H9 (cell line): ENCODE data around the gene MOB1B. TPM values are rescaled to one million over a fixed set of nuclear protein-coding genes. Genes with fewer than 3 reads are reported as not detected.
"Not testable (repeated sequence)": the region's sequence is repeated elsewhere in the genome, so short reads cannot be mapped to it uniquely, and the experiment has no call there.

Experiments
- DNase-seq: peaks from one replicate; pipeline ENCODE4 v3.0.0-alpha.2; 2017
- H2AFZ ChIP-seq: one replicate; pipeline ENCODE4 v1.6.1; 2013; ENCODE audit warnings: mild to moderate bottlenecking, low read length, control low read depth, moderate library complexity
- H2AK5ac ChIP-seq: 2 replicates; pipeline ENCODE4 v1.6.1; 2013; ENCODE audit warnings: low read length, control low read depth, mixed read lengths; ENCODE audit not compliant: insufficient read length
- H2BK120ac ChIP-seq: one replicate; pipeline ENCODE4 v1.6.1; 2013; ENCODE audit warnings: low read depth, mild to moderate bottlenecking, low read length, control low read depth, inconsistent platforms; ENCODE audit not compliant: poor library complexity, severe bottlenecking
- H2BK12ac ChIP-seq: 2 replicates; pipeline ENCODE4 v1.6.1; 2013; ENCODE audit warnings: low read length, control low read depth, mixed read lengths, low read depth; ENCODE audit not compliant: insufficient read length
- H2BK15ac ChIP-seq: 2 replicates; pipeline ENCODE4 v1.6.1; 2013; ENCODE audit warnings: low read depth, low read length, control low read depth
- H2BK20ac ChIP-seq: one replicate; pipeline ENCODE4 v1.6.1; 2013; ENCODE audit warnings: low read depth, mild to moderate bottlenecking, low read length, control low read depth, inconsistent platforms; ENCODE audit not compliant: poor library complexity, severe bottlenecking
- H2BK5ac ChIP-seq: 2 replicates; pipeline ENCODE4 v1.6.1; 2013; ENCODE audit warnings: low read length, control low read depth, mixed read lengths; ENCODE audit not compliant: insufficient read length
- H3K14ac ChIP-seq: 2 replicates; pipeline ENCODE4 v1.6.1; 2013; ENCODE audit warnings: low read length, control low read depth; ENCODE audit not compliant: insufficient read depth
- H3K18ac ChIP-seq: 2 replicates; pipeline ENCODE4 v1.6.1; 2013; ENCODE audit warnings: low read depth, mild to moderate bottlenecking, mixed read lengths, low read length, control low read depth; ENCODE audit not compliant: insufficient read length
- H3K23ac ChIP-seq: 2 replicates; pipeline ENCODE4 v1.6.1; 2013; ENCODE audit warnings: low read length, control low read depth, mixed read lengths, low read depth; ENCODE audit not compliant: insufficient read length
- H3K23me2 ChIP-seq: 2 replicates; pipeline ENCODE4 v1.6.1; 2013; ENCODE audit warnings: low read depth, mild to moderate bottlenecking, mixed read lengths, low read length, control low read depth; ENCODE audit not compliant: insufficient read length, poor library complexity, severe bottlenecking
- H3K27ac ChIP-seq: 2 replicates; pipeline ENCODE4 v1.5.1; 2013; ENCODE audit warnings: low read length, control low read depth, mixed read lengths, low read depth; ENCODE audit not compliant: insufficient read length
- H3K27me3 ChIP-seq: 2 replicates; pipeline ENCODE4 v1.6.1; 2013; ENCODE audit warnings: low read length, control low read depth, inconsistent platforms; ENCODE audit not compliant: insufficient read depth
- H3K4ac ChIP-seq: 2 replicates; pipeline ENCODE4 v1.6.1; 2013; ENCODE audit warnings: low read depth, mild to moderate bottlenecking, control low read depth, inconsistent platforms, low read length, moderate library complexity
- H3K4me1 ChIP-seq: 2 replicates; pipeline ENCODE4 v1.6.1; 2013; ENCODE audit warnings: low read length, control low read depth, inconsistent platforms; ENCODE audit not compliant: insufficient read depth
- H3K4me2 ChIP-seq: 2 replicates; pipeline ENCODE4 v1.6.1; 2013; ENCODE audit warnings: low read length, control low read depth, mixed read lengths; ENCODE audit not compliant: insufficient read length, insufficient read depth
- H3K56ac ChIP-seq: 2 replicates; pipeline ENCODE4 v1.6.1; 2013; ENCODE audit warnings: low read depth, mild to moderate bottlenecking, mixed read lengths, low read length, control low read depth; ENCODE audit not compliant: insufficient read length
- H3K79me1 ChIP-seq: 2 replicates; pipeline ENCODE4 v1.6.1; 2013; ENCODE audit warnings: low read depth, mild to moderate bottlenecking, moderate library complexity, low read length, control low read depth, inconsistent platforms; ENCODE audit not compliant: insufficient read depth, poor library complexity, severe bottlenecking
- H3K79me2 ChIP-seq: 2 replicates; pipeline ENCODE4 v1.6.1; 2013; ENCODE audit warnings: low read length, control low read depth, inconsistent platforms; ENCODE audit not compliant: insufficient read depth
- H3K9ac ChIP-seq: 2 replicates; pipeline ENCODE4 v1.6.1; 2013; ENCODE audit warnings: low read length, control low read depth, mixed read lengths; ENCODE audit not compliant: insufficient read length; ENCODE audit errors: extremely low read depth
- H3K9me3 ChIP-seq: one replicate; pipeline ENCODE4 v1.6.1; 2013; ENCODE audit warnings: low read depth, low read length, inconsistent platforms; ENCODE audit not compliant: control insufficient read depth
- H3T11ph ChIP-seq: one replicate; pipeline ENCODE4 v1.6.1; 2013; ENCODE audit warnings: mild to moderate bottlenecking, low read length, control low read depth, inconsistent platforms
- H4K20me1 ChIP-seq: one replicate; pipeline ENCODE4 v1.6.1; 2013; ENCODE audit not compliant: control insufficient read depth, insufficient read length, insufficient read depth
- H4K5ac ChIP-seq: 2 replicates; pipeline ENCODE4 v1.6.1; 2013; ENCODE audit warnings: low read depth, mild to moderate bottlenecking, mixed read lengths, low read length, control low read depth; ENCODE audit not compliant: insufficient read length
- H4K8ac ChIP-seq: replicated peaks from 2 replicates; pipeline ENCODE4 v1.6.1; 2013; ENCODE audit warnings: low read length, control low read depth, mixed read lengths, low read depth; ENCODE audit not compliant: insufficient read length
- H4K91ac ChIP-seq: 2 replicates; pipeline ENCODE4 v1.6.1; 2013; ENCODE audit warnings: low read depth, mild to moderate bottlenecking, moderate library complexity, mixed read lengths, low read length, control low read depth; ENCODE audit not compliant: insufficient read length
- H3K27ac Mint-ChIP-seq, 3 experiments: 2 replicates in 2 of 3; 3 replicates in 1 of 3; pipeline ENCODE4 v1.8.0; 2020 to 2021; ENCODE audit warnings: mixed read lengths in 3 of 3, mild to moderate bottlenecking in 1 of 3, moderate library complexity in 1 of 3
- H3K27me3 Mint-ChIP-seq: 2 replicates; pipeline ENCODE4 v1.8.0; 2021; ENCODE audit warnings: low read depth, mild to moderate bottlenecking, moderate library complexity, mixed read lengths
- H3K36me3 Mint-ChIP-seq, 3 experiments: 2 replicates in 2 of 3; 3 replicates in 1 of 3; pipeline ENCODE4 v1.8.0; 2020 to 2021; ENCODE audit warnings: low read depth in 3 of 3, mixed read lengths in 3 of 3; ENCODE audit not compliant: insufficient read depth in 1 of 3
- H3K4me1 Mint-ChIP-seq, 2 experiments: 2 replicates each; pipeline ENCODE4 v1.8.0; 2020; ENCODE audit warnings: mixed read lengths in 2 of 2
- H3K4me3 Mint-ChIP-seq, 2 experiments: 2 replicates in 1 of 2; 3 replicates in 1 of 2; pipeline ENCODE4 v1.8.0; 2020 to 2021; ENCODE audit warnings: mild to moderate bottlenecking in 2 of 2, mixed read lengths in 2 of 2, moderate library complexity in 1 of 2
- H3K9me3 Mint-ChIP-seq, 2 experiments: 2 replicates in 1 of 2; 3 replicates in 1 of 2; pipeline ENCODE4 v1.8.0; 2020; ENCODE audit warnings: mild to moderate bottlenecking in 2 of 2, mixed read lengths in 2 of 2, moderate library complexity in 1 of 2
- WGBS: extraction: QIAGEN DNeasy Blood & Tissue Kit; methylation state at CpG from one replicate; pipeline ENCODE4 v1.1.7; 2013; ENCODE audit warnings: missing lambda C conversion rate, low lambda C conversion rate, mixed read lengths; ENCODE audit not compliant: insufficient read length; ENCODE audit errors: extremely low coverage; 5-methylcytosine and 5-hydroxymethylcytosine counted together
- total RNA-seq: library from RNA; stranded (reverse); gene quantifications from 2 replicates; pipeline ENCODE4 v1.2.1, GENCODE V29; 2021
- TF ChIP-seq, protein P1 (sequence below): fragments of 200-600 bp; sonication (generic); conservative IDR thresholded peaks from 3 replicates; pipeline ENCODE4 v1.8.0; 2021; ENCODE audit warnings: antibody characterized with exemption, mild to moderate bottlenecking

Gene MOB1B
- total RNA-seq, 1 experiment from 2014 or later: 30.3 TPM

DNA sequence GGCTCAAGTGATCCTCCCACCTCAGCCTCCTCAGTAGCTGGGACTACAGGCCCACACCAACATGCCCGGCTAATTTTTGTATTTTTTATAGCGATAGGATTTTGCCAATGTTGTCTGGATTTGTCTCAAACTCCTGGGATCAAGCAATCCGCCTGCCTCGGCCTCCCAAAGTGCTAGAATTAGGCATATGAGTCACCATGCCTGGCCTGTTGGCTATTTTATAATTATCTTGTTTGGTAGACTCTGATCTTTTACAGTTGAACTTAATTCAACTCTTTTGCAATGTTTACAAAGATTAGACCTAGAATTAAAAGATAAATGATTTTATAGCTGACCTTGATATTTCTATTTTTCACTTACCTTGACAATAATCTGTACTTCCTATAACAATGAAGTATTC lies 109.3 kb downstream of the MOB1B start:
- Histone ChIP-seq H2BK15ac (no peak overlapping the region), H4K20me1 (no peaks in the 10 kb centered on the region), H2BK5ac (no peak overlapping the region), H3K4ac (no peak overlapping the region), H3K27me3 (no peaks in the 10 kb centered on the region), H3K79me1 (peaks cover 5% of the 10 kb centered on the region), H3K23me2 (no peaks in the 10 kb centered on the region), H4K5ac (no peak overlapping the region), H3K79me2 (no peaks in the 10 kb centered on the region; the same call in 1 of the 2 replicates), H3K18ac (no peak overlapping the region), H2AK5ac (no peak overlapping the region), H2BK120ac (no peak overlapping the region), H3K23ac (no peak overlapping the region), H3K27ac (no peak overlapping the region), H3K9me3 (no peaks in the 10 kb centered on the region), H2BK12ac (no peak overlapping the region), H4K8ac (no peak overlapping the region), H3K4me2 (no peak overlapping the region), H3K56ac (no peak overlapping the region), H4K91ac (no peak overlapping the region), H3K4me1 (no peaks in the 10 kb centered on the region), H3K14ac (no peak overlapping the region), H2BK20ac (no peak overlapping the region), H3T11ph (no peak overlapping the region), H3K9ac (no peak overlapping the region), H2AFZ (no peak overlapping the region)
- H3K9me3 Mint-ChIP-seq: peaks cover 28 to 32% of the 10 kb centered on the region in 2 experiments
- no CpG with 5 or more reads among the region's 4 CpGs for WGBS
- TF ChIP-seq, protein P1, sequence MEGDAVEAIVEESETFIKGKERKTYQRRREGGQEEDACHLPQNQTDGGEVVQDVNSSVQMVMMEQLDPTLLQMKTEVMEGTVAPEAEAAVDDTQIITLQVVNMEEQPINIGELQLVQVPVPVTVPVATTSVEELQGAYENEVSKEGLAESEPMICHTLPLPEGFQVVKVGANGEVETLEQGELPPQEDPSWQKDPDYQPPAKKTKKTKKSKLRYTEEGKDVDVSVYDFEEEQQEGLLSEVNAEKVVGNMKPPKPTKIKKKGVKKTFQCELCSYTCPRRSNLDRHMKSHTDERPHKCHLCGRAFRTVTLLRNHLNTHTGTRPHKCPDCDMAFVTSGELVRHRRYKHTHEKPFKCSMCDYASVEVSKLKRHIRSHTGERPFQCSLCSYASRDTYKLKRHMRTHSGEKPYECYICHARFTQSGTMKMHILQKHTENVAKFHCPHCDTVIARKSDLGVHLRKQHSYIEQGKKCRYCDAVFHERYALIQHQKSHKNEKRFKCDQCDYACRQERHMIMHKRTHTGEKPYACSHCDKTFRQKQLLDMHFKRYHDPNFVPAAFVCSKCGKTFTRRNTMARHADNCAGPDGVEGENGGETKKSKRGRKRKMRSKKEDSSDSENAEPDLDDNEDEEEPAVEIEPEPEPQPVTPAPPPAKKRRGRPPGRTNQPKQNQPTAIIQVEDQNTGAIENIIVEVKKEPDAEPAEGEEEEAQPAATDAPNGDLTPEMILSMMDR: no peak
- H3K36me3 Mint-ChIP-seq: peaks cover 43 to 48% (median 47%) of the 10 kb centered on the region in 3 experiments
- no peaks in the 10 kb centered on the region for H3K27me3 Mint-ChIP-seq
- DNase-seq: no peak
- H3K4me1 Mint-ChIP-seq: peaks cover 8 to 11% of the 10 kb centered on the region in 2 experiments
- H3K4me3 Mint-ChIP-seq: no peak overlapping the region
- H3K27ac Mint-ChIP-seq: no peak overlapping the region

DNA sequence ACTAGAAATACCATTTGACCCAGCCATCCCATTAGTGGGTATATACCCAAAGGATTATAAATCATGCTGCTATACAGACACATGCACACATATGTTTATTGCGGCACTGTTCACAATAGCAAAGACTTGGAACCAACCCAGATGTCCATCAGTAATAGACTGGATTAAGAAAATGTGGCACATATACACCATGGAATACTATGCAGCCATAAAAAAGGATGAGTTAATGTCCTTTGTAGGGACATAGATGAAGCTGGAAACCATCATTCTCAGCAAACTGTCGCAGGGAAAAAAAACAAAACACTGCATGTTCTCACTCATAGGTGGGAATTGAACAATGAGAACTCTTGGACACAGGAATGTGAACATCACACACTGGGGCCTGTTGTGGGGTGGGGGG lies 115.2 kb downstream of the MOB1B start:
- H3K79me2 ChIP-seq, H4K91ac ChIP-seq, H2AFZ ChIP-seq, H3K27me3 ChIP-seq, H3K4me2 ChIP-seq, H4K8ac ChIP-seq, H3K56ac ChIP-seq, H3K4me1 ChIP-seq, H3K23me2 ChIP-seq, H2BK20ac ChIP-seq, H3K27me3 Mint-ChIP-seq, DNase-seq, H2BK15ac ChIP-seq, H3K14ac ChIP-seq, H3T11ph ChIP-seq, H3K4me3 Mint-ChIP-seq, H3K9ac ChIP-seq, H3K79me1 ChIP-seq, H2BK120ac ChIP-seq, H3K23ac ChIP-seq, H3K9me3 ChIP-seq, H4K20me1 ChIP-seq, H2BK12ac ChIP-seq, H4K5ac ChIP-seq, H3K27ac Mint-ChIP-seq, H2AK5ac ChIP-seq, H3K4ac ChIP-seq, H3K4me1 Mint-ChIP-seq, H2BK5ac ChIP-seq, H3K18ac ChIP-seq, H3K27ac ChIP-seq: not testable (repeated sequence)
- Mint-ChIP-seq H3K36me3 (peaks cover 32 to 45% (median 44%) of the 10 kb centered on the region in 3 experiments), H3K9me3 (peaks cover 25 to 26% of the 10 kb centered on the region in 2 experiments)
- no CpG with 5 or more reads among the region's 2 CpGs for WGBS
